Cardiac fibroblast (primary cell): ENCODE data around the gene MYL3.

ENCODE experiments used
- DNase-seq, 2 donors: peaks; one replicate each; pipeline versions ENCODE4 v3.0.0 to v3.0.0-alpha.2; 2010; ENCODE audit warnings: low read depth in 2 of 2
- H3K4me3 ChIP-seq, 2 donors: replicated peaks in 1 of 2; 1 replicate in 1 of 2; 2 replicates in 1 of 2; pipeline ENCODE4 v1.5.1; 2011; ENCODE audit warnings: low read depth in 2 of 2, low read length in 2 of 2, mild to moderate bottlenecking in 2 of 2, moderate library complexity in 1 of 2
- CTCF ChIP-seq: IDR thresholded peaks from one replicate; pipeline ENCODE4 v1.5.1; 2011; ENCODE audit warnings: low read depth, mild to moderate bottlenecking, low read length, inconsistent platforms

Gene MYL3

GRCh38 chr3:46899151-46900006 lies 36.1 kb upstream of the MYL3 start:
- no peak for DNase-seq
- no peak for TF ChIP-seq CTCF
- no peak overlapping the region for H3K4me3 ChIP-seq

GRCh38 chr3:46898321-46899150 lies 35.3 kb upstream of the MYL3 start:
- no peak overlapping the region for H3K4me3 ChIP-seq
- DNase-seq = no peak
- TF ChIP-seq CTCF = no peak

- H3K4me3 ChIP-seq = no peak overlapping the region
- no peak for DNase-seq
- no peak for TF ChIP-seq CTCF
These were observed 34.6 kb upstream of the MYL3 start for GRCh38 chr3:46897829-46898320.

- no peak for TF ChIP-seq CTCF
- H3K4me3 ChIP-seq = no peak overlapping the region
- no peak for DNase-seq
These were observed 33.8 kb upstream of the MYL3 start for GRCh38 chr3:46897031-46897430.

- no peak for DNase-seq
- TF ChIP-seq CTCF = no peak
- H3K4me3 ChIP-seq = no peak overlapping the region
These were observed 33.1 kb upstream of the MYL3 start for GRCh38 chr3:46896386-46896785.

GRCh38 chr3:46895761-46896160 lies 32.5 kb upstream of the MYL3 start:
- no peak for DNase-seq
- no peak for TF ChIP-seq CTCF
- no peak overlapping the region for H3K4me3 ChIP-seq
